Measurements from ENCODE around the gene HTR3D.
A peak's percentile ranks its signal among the peaks of the same experiment; 100 is the strongest.

HTR3D gene

GRCh38 chr3:184078851-184079250, 47.3 kb downstream of the HTR3D start:
- TF ChIP-seq Cebpa-rat (IDR thresholded peaks at IDR 0.05): no peak
- Histone ChIP-seq H3K27me3 (no peaks in the 10 kb centered on the region), H3K27ac (no peak overlapping the region), H3K4me1 (0 out of 20 replicates have a peak, but pooled peaks cover 0 to 6% (median 0%) of the 10 kb centered on the region in 10 experiments), H3K9ac (no peak overlapping the region), H3K4me2 (no peak overlapping the region), H4K20me1 (no peaks in the 10 kb centered on the region), H3K4me3 (no peak overlapping the region), H3K9me3 (replicated peaks in 1 of 11) (peaks cover under 1 to 34% (median 16%) of the 10 kb centered on the region in 11 experiments; a peak in 17 of 22 replicates), H3K36me3 (no peaks in the 10 kb centered on the region)

GRCh38 chr3:184081116-184081830, 49.7 kb downstream of the HTR3D start:
- peaks cover 0 to 8% (median 0%) of the 10 kb centered on the region in 11 experiments; a peak in 3 of 22 replicates for H3K36me3 ChIP-seq
- H3K27me3 ChIP-seq: no peaks in the 10 kb centered on the region

GRCh38 chr3:184082034-184082433, 50.5 kb downstream of the HTR3D start:
- peaks cover 7 to 19% (median 11%) of the 10 kb centered on the region in 10 experiments; a peak in 13 of 20 replicates for H3K4me1 ChIP-seq
- H3K27me3 ChIP-seq: no peaks in the 10 kb centered on the region
- H3K27ac ChIP-seq: 0 out of 22 replicates have a peak overlapping the region, but pooled peaks of 1 of the 11 experiments have one; percentile 5

More at GRCh38 chr3:184081116-184081830, 49.7 kb downstream of the HTR3D start:
- Histone ChIP-seq H3K4me3 (no peak overlapping the region), H3K4me1 (peaks cover 7 to 19% (median 11%) of the 10 kb centered on the region in 10 experiments; a peak in 13 of 20 replicates), H3K9ac (no peak overlapping the region), H3K4me2 (no peak overlapping the region), H3K9me3 (replicated peaks in 1 of 11) (peaks cover 12 to 58% (median 40%) of the 10 kb centered on the region in 11 experiments), H3K27ac (0 out of 22 replicates have a peak overlapping the region, but pooled peaks of 1 of the 11 experiments have one; percentile 5), H4K20me1 (no peaks in the 10 kb centered on the region)
- TF ChIP-seq Cebpa-rat (IDR thresholded peaks at IDR 0.05): no peak

GRCh38 chr3:184082465-184082864, 50.9 kb downstream of the HTR3D start:
- H3K4me3 ChIP-seq: no peak overlapping the region
- peaks cover 0 to 8% (median 0%) of the 10 kb centered on the region in 11 experiments; a peak in 3 of 22 replicates for H3K36me3 ChIP-seq
- 0 out of 22 replicates have a peak, but pooled peaks of 1 of the 11 experiments have one; percentile 7 for TF ChIP-seq Cebpa-rat (IDR thresholded peaks at IDR 0.05)
- peaks cover 7 to 19% (median 11%) of the 10 kb centered on the region in 10 experiments; a peak in 13 of 20 replicates for H3K4me1 ChIP-seq
- H3K9me3 ChIP-seq (replicated peaks in 1 of 11): peaks cover 12 to 70% (median 46%) of the 10 kb centered on the region in 11 experiments
- no peaks in the 10 kb centered on the region for H4K20me1 ChIP-seq
- no peak overlapping the region for H3K4me2 ChIP-seq
- H3K9ac ChIP-seq: no peak overlapping the region
- no peak overlapping the region for H3K27ac ChIP-seq
- no peaks in the 10 kb centered on the region for H3K27me3 ChIP-seq

More at GRCh38 chr3:184082034-184082433, 50.5 kb downstream of the HTR3D start:
- no peak overlapping the region for H3K9ac ChIP-seq
- no peaks in the 10 kb centered on the region for H4K20me1 ChIP-seq
- no peak for TF ChIP-seq Cebpa-rat (IDR thresholded peaks at IDR 0.05)
- peaks cover 12 to 66% (median 46%) of the 10 kb centered on the region in 11 experiments for H3K9me3 ChIP-seq (replicated peaks in 1 of 11)
- peaks cover 0 to 8% (median 0%) of the 10 kb centered on the region in 11 experiments; a peak in 3 of 22 replicates for H3K36me3 ChIP-seq
- H3K4me2 ChIP-seq: no peak overlapping the region
- no peak overlapping the region for H3K4me3 ChIP-seq

DNA sequence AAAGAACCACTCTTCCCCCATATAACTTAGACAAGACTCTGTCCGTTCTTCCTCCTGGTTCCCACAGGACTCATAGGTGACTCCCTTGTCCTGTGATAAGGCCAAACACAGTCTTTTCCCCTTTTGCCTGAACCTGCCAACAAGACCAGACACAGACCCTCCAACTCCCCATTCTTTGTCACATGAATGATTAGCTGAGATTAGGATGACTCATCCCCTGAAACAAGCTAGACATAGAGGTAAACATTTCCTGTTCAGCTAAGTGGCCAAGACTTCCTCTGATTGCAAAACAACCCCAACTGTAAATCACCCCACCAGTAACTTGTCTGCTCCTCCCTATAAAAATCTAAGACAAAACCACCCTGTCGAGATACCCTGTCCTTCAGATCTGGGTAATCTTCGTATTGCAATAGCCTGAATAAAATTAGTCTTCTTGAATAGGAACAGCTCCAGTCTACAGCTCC, 53.9 kb downstream of the HTR3D start:
- TF ChIP-seq Cebpa-rat (IDR thresholded peaks at IDR 0.05): peak in 9 of 11 experiments; percentile 6 to 84 (median 68); a peak in 13 of 22 replicates
- Histone ChIP-seq H3K36me3 (peaks cover 0 to 8% (median 0%) of the 10 kb centered on the region in 11 experiments; a peak in 3 of 22 replicates), H3K9me3 (replicated peaks in 1 of 11) (peaks cover 12 to 84% (median 46%) of the 10 kb centered on the region in 11 experiments), H4K20me1 (no peaks in the 10 kb centered on the region), H3K27ac (peak overlapping the region in 10 of 11 experiments; percentile 28 to 79 (median 72); a peak in 19 of 22 replicates), H3K4me3 (peak overlapping the region in 2 of 10 experiments; percentile 4 to 34; a peak in 3 of 20 replicates), H3K4me2 (peak overlapping the region; percentile 2 to 61 (median 24); a peak in 16 of 22 replicates), H3K4me1 (peaks cover 7 to 13% (median 11%) of the 10 kb centered on the region in 10 experiments; a peak in 13 of 20 replicates), H3K9ac (peak overlapping the region in 7 of 11 experiments; percentile 8 to 48 (median 35); a peak in 8 of 22 replicates), H3K27me3 (no peaks in the 10 kb centered on the region)
